Thyroid gland (tissue), 4 donors: ENCODE results near the gene POU2F3.

ENCODE experiments used
- POLR2A ChIP-seq, 2 donors: fragments of 450-650 bp; IDR thresholded peaks; one replicate each; pipeline ENCODE4 v1.6.1; 2017; ENCODE audit warnings: antibody characterized with exemption in 2 of 2, mild to moderate bottlenecking in 2 of 2, moderate library complexity in 1 of 2
- TF ChIP-seq, protein P1 (sequence below), 6 experiments: fragments of 200-600 bp in 3 of 6; fragments of 450-650 bp in 3 of 6; sonication (generic) in 3 of 6; IDR thresholded peaks; one replicate each; pipeline ENCODE4 v1.5.1; 2016 to 2019; ENCODE audit warnings: antibody characterized with exemption in 6 of 6, mild to moderate bottlenecking in 2 of 6, inconsistent platforms in 1 of 6, moderate library complexity in 1 of 6

DNA sequence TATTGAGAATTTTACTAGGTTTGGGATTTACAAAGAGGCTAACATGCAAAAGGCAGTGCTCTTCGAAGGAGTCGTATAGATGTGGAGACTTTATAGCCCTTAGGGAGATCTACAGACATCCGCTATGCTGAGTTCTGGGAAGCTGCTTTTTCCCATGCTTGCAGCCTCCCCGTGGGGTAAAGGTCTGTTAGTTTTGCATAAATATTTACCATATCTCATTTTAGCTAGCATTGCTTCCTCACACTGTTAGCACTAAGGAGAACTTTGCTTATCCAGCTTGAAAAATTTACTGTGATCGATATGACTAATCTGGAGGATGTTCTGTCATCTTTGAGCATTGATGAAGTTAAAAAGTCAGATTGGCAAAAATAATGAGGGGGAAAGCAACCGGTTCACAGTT lies 114.8 kb downstream of the POU2F3 start:
- TF ChIP-seq, protein P1, sequence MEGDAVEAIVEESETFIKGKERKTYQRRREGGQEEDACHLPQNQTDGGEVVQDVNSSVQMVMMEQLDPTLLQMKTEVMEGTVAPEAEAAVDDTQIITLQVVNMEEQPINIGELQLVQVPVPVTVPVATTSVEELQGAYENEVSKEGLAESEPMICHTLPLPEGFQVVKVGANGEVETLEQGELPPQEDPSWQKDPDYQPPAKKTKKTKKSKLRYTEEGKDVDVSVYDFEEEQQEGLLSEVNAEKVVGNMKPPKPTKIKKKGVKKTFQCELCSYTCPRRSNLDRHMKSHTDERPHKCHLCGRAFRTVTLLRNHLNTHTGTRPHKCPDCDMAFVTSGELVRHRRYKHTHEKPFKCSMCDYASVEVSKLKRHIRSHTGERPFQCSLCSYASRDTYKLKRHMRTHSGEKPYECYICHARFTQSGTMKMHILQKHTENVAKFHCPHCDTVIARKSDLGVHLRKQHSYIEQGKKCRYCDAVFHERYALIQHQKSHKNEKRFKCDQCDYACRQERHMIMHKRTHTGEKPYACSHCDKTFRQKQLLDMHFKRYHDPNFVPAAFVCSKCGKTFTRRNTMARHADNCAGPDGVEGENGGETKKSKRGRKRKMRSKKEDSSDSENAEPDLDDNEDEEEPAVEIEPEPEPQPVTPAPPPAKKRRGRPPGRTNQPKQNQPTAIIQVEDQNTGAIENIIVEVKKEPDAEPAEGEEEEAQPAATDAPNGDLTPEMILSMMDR (IDR thresholded peaks at IDR 0.05) = no peak
- no peak for TF ChIP-seq POLR2A (IDR thresholded peaks at IDR 0.05)
